AG08396 (cell line): ENCODE results near the gene NCBP2L.

Experiments used
- DNase-seq: peaks from one replicate; pipeline ENCODE4 v3.0.0; 2012; ENCODE audit warnings: low spot score, mixed read lengths

NCBP2L gene

DNA sequence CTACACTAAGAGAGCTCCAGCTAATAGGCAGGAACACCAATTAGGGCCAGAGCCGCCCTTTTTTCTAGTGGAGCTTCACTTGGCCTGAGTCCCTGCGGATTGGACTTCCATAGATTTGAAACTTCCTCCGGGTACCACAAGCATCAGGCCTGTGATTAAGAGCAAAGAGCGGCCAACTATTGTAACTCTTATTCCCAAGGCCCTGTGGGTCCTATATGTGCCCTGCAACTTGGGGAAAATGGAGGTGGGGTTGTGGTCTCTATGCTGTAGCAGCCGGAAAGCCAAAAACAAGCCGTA, at the start of gene NCBP2L:
Gene NCBP2L, plus strand, starts transcription at position 198 of the 297 bp plus-strand sequence. CDS start 16,488 bp downstream, outside the sequence.
- DNase-seq: no peak

DNA sequence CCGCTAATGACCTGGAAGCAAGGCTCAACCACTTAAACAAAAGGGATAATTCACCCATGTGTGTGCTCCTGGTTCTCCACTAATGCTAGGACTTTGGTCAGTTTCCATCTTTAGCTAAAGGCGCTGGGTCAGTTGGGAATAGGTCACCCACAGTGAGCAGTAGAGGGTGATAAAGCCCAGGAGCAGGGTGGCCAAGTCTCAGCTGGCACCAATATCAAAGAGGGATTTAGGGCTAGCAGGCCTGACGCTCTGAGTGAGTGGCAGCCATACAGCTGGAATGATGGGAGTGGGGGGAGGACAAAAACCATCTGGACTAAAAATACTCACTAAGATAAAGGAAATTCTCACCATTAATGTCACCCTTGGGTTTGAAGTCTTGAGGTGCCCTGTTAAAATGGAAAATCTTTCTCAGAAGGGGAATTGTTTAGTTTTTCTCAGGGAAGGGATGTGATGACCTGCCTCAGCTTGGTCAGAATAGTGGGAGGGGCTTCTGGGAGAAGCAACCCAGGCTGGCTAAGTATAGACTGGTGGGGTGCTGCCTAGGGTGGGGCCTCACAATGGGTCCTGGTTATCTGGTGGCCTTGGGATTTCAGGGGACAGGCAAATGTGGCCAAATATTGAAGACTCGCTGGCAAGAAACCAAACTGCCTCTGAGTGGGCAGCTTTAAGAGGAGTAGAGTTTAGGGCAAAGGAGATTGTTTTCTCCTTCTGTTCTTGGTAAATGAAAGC, 49.0 kb upstream of the NCBP2L start:
- DNase-seq: no peak

DNA sequence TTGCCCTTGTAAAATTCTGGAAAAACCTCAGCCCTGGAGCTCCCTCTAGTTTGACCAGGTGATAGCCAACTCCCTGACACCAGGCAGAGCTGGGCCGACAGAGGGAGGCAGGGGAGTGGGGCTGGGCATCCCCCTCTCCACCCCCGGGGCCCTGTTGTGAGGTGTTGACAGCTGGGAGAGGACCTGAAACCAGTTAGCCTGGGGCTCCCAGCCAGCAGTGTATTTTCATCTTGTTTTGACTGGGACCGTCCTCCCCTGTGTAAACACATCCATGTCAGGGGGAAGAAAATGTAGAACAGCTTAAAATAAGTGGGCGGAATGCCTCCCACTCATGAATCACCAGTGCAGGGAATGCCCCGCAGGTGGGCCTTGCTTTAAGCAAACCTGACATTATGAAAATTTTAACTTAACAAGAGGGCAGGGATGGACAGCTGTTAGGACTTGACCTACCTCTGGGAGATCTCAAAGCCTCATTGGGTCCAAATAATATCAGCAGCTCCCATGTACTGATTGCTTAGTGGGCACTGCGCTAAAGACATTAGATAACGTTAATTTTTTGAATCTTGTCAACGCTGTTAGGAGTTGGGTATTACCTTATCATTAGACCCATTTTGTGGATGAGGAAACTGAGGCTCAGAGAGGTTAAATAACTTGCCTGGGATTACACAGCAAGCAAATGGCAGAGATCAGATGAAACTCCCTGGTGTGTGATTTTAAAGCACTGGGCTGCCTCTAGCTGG, 47.8 kb upstream of the NCBP2L start:
- DNase-seq: no peak

DNA sequence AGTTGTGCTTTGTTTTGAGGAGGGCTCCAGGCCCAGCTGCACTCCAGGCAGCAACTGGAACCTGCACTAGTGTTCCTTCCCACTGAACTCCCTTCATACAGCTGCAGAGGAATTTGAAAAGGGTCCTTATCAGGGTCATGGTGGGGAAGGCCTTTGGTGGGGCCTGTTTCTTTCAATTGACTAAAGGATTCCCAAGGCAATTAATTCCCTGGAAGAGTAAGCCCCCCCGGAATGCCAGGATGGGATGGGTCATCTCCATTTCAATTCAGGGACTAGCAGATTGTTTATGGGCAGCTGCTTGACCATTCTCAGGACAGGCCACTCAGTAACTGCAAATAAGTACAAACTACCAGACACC, 47.3 kb upstream of the NCBP2L start:
- no peak for DNase-seq

DNA sequence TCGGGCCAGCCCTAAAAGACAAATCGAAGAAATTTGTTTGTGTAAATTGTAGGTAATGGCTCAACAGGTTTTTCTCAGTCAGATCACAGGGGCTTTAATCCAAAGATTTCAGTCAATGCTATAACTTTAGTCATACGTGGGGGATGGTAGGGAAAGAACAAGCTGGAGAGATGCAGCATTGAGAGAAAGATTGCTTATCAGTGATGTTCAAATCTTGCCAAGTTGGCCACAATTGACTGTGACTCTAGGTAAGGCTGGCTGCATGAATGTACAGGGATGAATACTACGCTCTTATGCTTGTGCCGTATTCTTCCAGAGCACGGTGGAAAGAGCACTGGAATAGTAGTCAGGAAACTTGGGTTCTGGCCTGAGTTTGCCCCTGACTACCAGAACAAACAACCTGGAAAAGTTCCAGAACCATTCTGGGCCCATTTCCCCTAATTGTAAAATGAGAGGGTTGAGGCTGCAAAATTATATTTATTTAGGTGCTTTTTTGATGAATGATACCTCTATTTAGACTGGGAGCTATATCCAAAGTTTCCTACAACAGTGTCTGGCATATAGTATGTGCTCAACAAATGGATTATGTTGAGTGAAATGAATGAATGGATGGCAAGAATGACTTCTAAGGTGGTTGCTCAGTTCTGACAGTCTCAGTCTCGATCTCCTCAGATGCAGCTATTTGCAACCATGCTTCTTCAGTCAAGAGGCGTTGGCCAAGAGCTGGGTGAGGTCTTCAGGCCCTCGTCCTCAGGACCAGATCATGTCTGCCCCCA, 46.4 kb upstream of the NCBP2L start:
- no peak for DNase-seq

DNA sequence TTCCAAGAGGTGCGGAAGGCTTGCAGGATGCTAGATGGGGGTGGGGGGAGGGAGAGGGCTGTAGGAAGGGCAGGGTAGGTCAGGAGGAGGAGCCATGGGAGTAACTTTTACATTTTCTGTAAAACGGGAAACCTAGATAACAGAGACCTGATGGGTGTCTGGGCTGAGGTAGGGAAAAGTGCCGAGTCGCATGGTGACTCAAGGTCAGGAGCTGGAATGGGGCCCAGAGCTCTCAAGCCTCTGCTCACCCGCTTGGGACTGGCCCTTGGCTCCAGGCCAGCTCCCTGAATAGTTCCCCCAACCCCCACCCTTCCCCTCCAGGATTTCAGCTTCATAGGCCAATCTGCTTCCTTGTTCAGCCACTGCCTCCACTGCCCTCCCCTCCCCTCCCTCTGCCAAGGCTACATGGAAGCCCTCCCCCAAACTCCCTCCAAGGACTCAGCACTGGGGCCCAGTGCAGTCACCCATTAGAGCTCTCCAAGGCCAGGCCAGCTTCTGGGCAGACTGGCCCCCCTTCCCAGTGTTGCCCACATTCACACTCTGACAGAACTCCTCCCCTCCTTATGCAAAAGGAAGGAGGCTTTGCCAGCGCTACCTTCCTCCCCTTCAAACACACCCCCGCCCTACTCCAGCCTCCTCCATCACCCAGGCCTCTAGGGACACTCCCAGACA, 45.6 kb upstream of the NCBP2L start:
- peak; percentile 52 for DNase-seq

DNA sequence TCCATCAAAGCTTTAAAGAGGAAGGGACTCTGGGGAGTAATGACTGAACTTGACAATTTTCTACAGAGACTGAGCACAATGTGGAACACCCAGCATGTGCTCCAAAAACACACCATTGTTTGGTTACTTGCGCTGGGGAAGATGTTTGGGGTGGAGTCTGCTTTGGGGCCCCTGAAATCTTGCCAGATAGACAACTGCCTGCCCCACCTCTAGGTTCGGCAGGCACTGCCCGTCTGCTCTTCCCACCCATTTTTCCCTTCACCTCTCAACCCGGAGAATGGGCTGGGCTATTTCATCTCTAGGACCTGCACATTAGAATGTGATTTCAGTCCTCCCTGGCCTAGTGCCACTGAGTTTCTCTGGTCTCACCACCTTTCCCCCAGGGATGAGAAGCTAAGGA, 43.8 kb upstream of the NCBP2L start:
- no peak for DNase-seq

DNA sequence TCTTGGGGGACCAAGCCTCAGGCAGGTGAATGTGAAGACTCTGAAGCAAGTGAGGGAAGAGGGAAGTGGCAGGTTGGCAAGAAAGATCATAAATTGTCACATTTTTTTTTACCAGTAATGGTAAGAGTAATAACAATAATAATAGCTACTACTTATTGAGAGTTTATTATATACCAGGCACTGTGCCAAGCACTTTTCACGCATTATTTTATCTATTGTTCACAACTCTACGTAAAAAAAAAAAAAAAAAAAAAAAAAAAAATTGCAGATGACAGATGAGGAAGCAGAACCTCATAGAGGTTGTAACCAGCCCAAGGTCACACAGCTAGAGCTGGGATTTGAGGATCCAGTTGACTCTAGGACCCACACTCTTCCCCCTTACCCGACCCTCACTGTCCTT, 42.9 kb upstream of the NCBP2L start:
- no peak for DNase-seq

DNA sequence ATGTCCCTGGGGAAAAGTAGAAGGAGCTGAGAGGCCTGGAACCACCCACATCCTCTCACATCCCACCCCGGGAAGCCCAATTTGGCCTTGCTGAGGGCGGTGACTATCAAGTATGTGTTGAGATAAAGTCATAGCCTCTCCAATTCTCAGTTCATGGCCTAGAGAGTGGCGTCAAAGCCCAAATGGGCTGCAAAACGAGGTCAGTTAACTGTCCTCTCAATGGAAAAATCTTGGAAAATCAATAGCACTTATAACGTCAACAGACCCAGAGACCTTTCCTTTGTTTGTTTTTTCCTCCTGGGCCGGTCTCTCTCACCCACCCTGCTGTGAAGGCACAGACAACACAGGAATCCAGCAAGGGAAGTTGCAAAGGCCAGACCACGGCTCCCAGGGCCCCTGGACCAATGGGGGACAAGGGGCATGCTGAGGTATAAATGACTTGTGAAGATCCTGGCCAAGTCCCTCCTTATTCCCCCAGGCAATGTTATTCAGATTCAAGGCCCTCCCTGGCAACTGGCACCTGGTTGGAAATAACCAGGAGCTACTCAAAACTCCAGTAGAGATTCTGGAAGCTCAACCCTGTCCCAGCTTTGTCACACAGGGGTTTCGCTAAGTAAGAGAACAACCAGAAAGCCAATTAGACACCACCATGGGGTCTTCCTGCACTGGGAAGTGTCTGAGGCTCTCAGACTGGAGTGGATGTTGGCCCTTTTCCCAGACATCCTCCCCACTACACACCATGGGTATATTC, 40.6 kb upstream of the NCBP2L start:
- no peak for DNase-seq

DNA sequence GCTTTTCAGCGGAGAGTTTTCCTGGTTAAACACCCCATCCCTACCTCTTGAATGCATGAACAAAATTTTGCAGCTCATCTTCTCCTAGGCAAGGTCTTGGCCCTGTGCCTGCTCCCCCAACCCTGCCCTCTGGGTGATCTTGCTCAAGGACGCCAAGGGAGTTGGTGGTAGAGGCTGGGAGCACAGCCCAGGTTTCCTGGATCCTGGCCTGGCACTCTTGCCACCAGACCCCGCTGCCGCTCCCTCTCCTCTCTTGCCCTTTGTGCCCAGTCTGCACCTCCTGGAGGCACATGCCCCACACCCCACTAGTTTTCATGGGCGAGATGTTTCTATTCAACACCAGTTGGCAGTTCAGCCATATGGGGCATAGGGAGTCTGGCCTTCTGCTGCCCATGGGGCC, 39.3 kb upstream of the NCBP2L start:
- no peak for DNase-seq

DNA sequence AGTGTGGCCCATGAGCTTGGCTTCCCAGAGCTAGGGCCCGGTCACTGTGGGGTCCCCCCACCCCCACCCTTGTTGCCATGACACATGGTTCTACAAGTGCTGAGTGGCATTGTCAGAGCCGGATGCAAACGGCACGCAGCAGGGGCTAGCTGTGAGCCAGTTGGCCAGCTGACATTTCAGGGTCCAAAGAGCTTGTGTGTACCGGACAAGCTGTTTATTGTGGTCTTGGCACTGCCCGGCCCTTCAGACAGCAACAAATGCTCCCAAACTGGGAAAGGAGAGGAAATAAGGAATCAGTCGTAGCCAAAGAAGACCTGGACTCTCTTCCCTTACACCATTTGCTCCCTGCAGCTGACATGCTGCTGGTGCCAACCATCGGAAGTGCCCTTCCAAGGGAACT, 38.8 kb upstream of the NCBP2L start:
- DNase-seq: no peak

DNA sequence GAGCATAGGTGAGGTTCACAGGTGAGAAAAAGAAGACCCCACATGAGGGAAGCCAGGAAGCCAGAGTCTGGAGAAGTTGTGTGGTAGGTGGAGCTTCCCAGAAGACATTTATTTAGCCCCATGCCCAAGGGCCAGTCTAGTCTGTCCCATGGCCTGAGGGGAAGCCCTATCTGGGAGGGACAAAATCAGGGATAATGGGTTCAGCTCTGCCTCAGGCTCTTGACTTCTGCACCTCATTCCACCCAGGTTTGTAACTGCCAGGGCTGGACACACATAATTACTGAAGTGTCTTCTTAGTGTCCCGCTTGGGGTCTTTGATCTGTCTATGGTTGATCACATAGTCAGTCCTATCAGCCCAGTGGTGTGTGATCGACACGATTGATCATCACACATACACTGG, 38.0 kb upstream of the NCBP2L start:
- DNase-seq: no peak

DNA sequence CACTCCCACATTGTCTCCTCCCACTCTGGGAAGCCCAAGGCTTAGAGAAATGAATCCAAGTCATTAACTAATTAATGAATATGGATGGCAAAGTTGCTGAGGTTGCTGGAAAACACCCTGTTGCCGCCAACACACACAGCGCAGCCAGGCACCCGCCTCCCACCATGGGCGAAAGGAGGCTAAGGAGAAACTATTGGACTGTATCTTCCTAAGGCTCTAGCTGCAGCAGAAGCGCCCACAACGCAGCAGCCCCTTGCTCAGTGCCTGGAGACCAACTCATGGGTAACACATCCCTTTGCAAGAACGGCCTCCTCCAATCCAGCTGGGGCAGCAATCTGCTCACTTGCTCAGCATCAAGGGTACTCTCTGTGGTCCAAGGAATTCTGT, 36.1 kb upstream of the NCBP2L start:
- no peak for DNase-seq

DNA sequence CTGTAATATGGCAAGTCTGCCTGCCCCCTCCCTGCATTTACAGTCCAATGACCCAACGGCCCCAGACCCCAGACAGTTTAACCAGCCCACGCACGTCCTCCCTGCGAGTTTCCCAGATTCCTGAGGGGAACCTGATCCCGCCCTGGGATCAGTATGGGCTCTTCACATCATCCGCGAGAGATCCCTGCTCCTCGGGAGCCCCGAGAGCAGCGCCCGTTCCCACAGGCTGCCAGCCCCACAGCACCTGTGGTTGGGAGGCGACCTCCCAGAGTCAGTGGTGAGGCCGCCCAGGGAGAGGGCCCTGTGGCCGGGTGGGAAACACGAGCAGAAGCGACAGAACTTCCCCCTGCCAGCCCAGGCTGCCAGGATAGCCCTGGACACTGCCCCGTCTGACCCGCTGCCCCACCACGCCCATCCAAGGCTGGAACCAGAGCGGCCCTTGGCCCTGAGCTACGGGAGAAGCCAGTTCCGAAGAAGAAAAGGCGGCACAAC, 34.8 kb upstream of the NCBP2L start:
- DNase-seq: no peak

DNA sequence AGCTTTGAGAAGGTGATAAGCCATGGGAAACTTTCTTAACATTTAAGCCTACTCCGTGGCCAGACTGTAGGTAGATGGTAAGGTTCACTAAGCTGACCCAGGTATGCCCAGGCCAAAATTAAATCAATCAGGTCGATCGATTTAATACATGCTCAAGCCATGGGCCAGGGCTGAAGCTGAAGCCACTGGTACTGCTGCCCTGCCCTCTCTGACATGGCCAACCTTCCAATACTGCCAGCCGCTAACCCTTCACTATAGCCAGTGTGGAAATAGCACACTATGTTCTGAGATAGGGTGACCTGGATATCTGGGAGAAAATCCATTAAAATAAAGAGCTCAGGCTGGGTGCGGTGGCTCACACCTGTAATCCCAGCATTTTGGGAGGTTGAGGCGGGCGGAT, 33.5 kb upstream of the NCBP2L start:
- no peak for DNase-seq

DNA sequence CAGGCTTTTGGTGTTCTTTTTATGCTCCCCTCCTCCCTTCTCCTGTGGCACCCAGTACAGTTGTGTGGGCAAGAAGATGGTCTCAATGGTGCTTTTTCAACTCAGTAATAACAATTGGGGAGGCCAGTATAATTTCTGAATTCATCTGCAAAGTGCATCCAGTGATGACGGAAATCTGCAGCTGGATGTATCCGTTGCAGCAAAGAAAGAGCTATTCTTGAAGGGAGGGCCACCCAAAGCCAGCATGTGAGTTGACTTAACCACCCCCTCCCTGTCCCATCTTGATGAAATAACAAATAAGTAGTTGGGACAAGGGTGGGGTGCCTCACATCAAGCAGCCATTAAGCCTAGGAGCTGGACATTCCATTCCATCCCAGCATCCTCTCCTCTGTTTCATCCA, 32.7 kb upstream of the NCBP2L start:
- no peak for DNase-seq

DNA sequence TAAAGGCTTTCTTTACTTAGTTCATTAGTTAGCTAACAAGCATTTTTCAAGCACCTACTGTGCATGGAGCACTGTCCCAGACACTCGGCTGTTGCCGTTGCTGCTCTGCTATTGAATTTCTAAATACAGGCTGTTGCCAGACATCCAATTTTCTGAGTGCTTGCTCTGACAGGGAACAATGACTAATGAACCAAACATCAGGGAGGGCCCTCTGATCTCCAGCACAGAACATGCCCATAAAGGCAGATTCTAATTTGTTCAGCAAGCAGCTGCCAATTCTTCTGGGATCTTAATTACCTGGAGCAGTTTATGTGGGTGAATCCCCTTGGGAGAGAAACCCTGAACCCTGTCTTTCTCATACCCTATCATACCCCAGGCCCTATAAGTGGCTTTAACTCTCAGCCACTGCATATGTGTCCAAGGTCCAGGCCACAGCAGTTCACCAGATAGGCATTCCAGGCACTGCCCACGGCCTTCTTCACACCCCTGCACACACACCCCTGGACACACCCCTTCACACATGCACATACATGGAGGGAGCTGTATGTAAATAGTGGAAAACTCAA, 29.9 kb upstream of the NCBP2L start:
- DNase-seq: peak; percentile 59

DNA sequence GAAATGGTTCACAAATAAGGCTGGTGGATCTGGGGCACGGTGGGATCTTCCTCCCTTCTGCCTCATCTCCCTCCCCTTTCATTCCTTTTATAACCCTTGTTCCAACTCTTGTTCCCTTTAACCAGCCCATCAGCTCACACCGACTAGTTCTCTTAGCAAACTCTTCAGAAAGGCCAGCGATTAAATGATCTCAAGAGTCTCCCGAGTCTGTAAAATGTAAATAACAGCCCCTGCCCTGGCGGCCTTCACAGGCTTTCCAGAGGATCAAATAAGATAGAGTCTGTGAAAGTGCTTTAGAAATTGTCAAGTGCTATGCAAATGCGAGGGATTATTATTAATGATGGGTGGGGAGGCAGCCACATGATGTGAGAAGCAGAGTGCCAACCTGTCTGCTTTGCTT, 29.0 kb upstream of the NCBP2L start:
- no peak for DNase-seq

DNA sequence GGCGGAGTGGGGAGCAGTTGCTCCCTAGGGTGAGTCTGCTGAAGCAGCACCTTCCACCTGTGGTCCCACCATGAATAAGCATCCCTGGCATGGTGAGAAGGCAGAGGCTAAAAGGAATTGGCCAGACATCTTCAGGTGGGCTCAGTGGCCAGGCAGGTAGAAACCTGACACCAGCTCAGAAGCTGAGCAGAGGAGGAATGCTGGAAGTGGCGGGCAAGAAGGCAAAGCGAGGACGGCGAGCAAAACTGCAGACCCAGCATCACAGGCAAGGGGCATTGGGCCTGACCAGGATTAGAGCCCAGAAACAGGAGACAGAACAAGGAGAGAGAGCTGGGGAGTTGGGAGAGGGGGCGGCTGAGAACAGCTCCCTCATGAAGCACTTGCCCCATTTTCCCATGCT, 27.3 kb upstream of the NCBP2L start:
- no peak for DNase-seq

DNA sequence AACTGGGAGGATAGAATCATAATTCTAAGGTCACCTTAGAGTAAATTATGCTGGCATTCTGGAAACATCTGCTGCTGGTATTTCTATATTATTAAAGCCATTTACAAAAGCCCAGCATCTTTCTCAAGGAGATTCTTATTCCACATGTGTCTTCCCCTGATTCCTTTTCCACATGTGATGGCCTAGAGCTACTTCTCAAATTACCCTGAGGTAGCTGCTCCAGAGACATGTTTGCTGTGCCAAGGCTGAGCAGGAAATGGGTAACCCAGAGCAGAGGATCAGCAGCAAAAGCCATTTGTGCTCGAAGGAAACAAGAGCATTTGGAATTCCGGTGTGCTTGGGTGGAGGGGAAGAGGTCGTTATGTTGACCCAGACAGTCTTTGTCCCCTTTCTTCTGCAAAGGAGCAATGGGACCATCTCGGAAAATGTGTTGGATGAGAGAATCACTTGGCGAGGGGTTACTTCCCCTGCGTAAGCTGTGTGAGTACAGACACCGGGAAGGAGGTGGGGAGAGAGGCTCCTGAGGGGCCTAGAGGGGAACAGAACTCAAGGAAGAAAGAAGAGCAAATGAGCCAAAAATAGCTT, 26.6 kb upstream of the NCBP2L start:
- DNase-seq: no peak

DNA sequence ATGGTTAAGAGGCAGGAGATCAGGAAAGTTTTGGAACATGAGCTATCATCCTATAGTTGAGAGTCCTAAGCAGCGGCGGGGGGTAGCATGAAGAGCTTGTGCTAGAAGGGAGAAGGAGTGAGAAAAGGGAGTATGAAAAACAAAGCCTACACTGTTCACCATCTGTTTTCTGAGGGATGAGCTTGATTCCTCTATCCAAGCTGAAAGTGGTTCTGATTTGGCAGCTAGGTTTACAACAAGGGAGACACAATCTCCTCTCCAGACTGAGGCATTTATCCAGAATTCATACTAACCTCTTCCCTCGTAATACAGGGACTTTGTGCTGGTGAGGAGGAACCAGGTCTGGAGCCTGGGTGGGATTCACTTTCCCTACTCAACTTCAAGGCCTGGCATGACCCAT, 25.5 kb upstream of the NCBP2L start:
- DNase-seq: no peak
